Mononuclear cell (primary cell): Measurements from ENCODE around the gene TAB3. TPM values are rescaled to one million over a fixed set of nuclear protein-coding genes. Genes with fewer than 3 reads are reported as not detected.
"Not testable (repeated sequence)": the region's sequence is repeated elsewhere in the genome, so short reads cannot be mapped to it uniquely, and the experiment has no call there.

Source experiments
- H3K27me3 ChIP-seq: 2 replicates; pipeline ENCODE4 v1.6.0; 2011; ENCODE audit warnings: low read length, control low read depth; ENCODE audit not compliant: insufficient read depth
- H3K4me1 ChIP-seq: 2 replicates; pipeline ENCODE4 v1.5.1; 2011; ENCODE audit warnings: mild to moderate bottlenecking, low read length, control low read depth; ENCODE audit not compliant: insufficient read depth
- H3K4me3 ChIP-seq: 2 replicates; pipeline ENCODE4 v1.5.1; 2011; ENCODE audit warnings: mild to moderate bottlenecking, low read length, moderate library complexity
- H3K9me3 ChIP-seq: 2 replicates; pipeline ENCODE4 v1.5.1; 2011; ENCODE audit warnings: low read depth, mild to moderate bottlenecking, control low read depth, low read length
- total RNA-seq: library from RNA; depleted of rRNA; stranded (reverse); fragments of >200 nt; gene quantifications from one replicate; pipeline ENCODE4 v1.2.3, GENCODE V29; 2012

Gene TAB3
- total RNA-seq, 1 donor, result 27.1 TPM

GRCh38 chrX:30816079-30816478 is 73.0 kb downstream of the TAB3 start:
- H3K9me3 ChIP-seq, result no peaks in the 10 kb centered on the region
- no peaks in the 10 kb centered on the region for H3K27me3 ChIP-seq
- H3K4me1 ChIP-seq, result no peaks in the 10 kb centered on the region
- H3K4me3 ChIP-seq, result no peak overlapping the region

- Histone ChIP-seq H3K27me3 (no peaks in the 10 kb centered on the region), H3K4me3 (no peak overlapping the region), H3K9me3 (no peaks in the 10 kb centered on the region), H3K4me1 (no peaks in the 10 kb centered on the region)
Observed at GRCh38 chrX:30814978-30815377, 74.1 kb downstream of the TAB3 start.

- H3K4me1 ChIP-seq, result no peaks in the 10 kb centered on the region
- no peaks in the 10 kb centered on the region for H3K9me3 ChIP-seq
- no peaks in the 10 kb centered on the region for H3K27me3 ChIP-seq
- H3K4me3 ChIP-seq, result no peak overlapping the region
Observed at GRCh38 chrX:30812326-30812725, 76.7 kb downstream of the TAB3 start.

- Histone ChIP-seq H3K4me3 (no peak overlapping the region), H3K4me1 (no peaks in the 10 kb centered on the region), H3K9me3 (no peaks in the 10 kb centered on the region), H3K27me3 (no peaks in the 10 kb centered on the region)
Observed at GRCh38 chrX:30806187-30806728, 82.8 kb downstream of the TAB3 start.

- H3K27me3 ChIP-seq, result no peaks in the 10 kb centered on the region
- H3K9me3 ChIP-seq, result no peaks in the 10 kb centered on the region
- no peak overlapping the region for H3K4me3 ChIP-seq
- no peaks in the 10 kb centered on the region for H3K4me1 ChIP-seq
Observed at GRCh38 chrX:30804462-30804861, 84.6 kb downstream of the TAB3 start.

GRCh38 chrX:30800901-30801300 is 88.2 kb downstream of the TAB3 start:
- Histone ChIP-seq H3K9me3 (no peaks in the 10 kb centered on the region), H3K4me3 (no peak overlapping the region), H3K4me1 (no peaks in the 10 kb centered on the region), H3K27me3 (no peaks in the 10 kb centered on the region)

- no peaks in the 10 kb centered on the region for H3K9me3 ChIP-seq
- H3K4me1 ChIP-seq, result no peaks in the 10 kb centered on the region
- no peaks in the 10 kb centered on the region for H3K27me3 ChIP-seq
- no peak overlapping the region for H3K4me3 ChIP-seq
Observed at GRCh38 chrX:30799327-30799726, 89.7 kb downstream of the TAB3 start.

- no peaks in the 10 kb centered on the region for H3K27me3 ChIP-seq
- H3K9me3 ChIP-seq, result no peaks in the 10 kb centered on the region
- no peak overlapping the region for H3K4me3 ChIP-seq
- H3K4me1 ChIP-seq, result no peaks in the 10 kb centered on the region
Observed at GRCh38 chrX:30798810-30799209, 90.2 kb downstream of the TAB3 start.

GRCh38 chrX:30797301-30797700 is 91.8 kb downstream of the TAB3 start:
- H3K4me1 ChIP-seq, H3K4me3 ChIP-seq, H3K27me3 ChIP-seq, H3K9me3 ChIP-seq: not testable (repeated sequence)

- H3K4me3 ChIP-seq, result no peak overlapping the region
- H3K9me3 ChIP-seq, result no peaks in the 10 kb centered on the region
- H3K27me3 ChIP-seq, result no peaks in the 10 kb centered on the region
- no peaks in the 10 kb centered on the region for H3K4me1 ChIP-seq
Observed at GRCh38 chrX:30795981-30796958, 92.8 kb downstream of the TAB3 start.

- no peaks in the 10 kb centered on the region for H3K27me3 ChIP-seq
- no peaks in the 10 kb centered on the region for H3K4me1 ChIP-seq
Observed at GRCh38 chrX:30794497-30794896, 94.6 kb downstream of the TAB3 start.

GRCh38 chrX:30793767-30794103 is 95.3 kb downstream of the TAB3 start:
- Histone ChIP-seq H3K4me3 (no peak overlapping the region), H3K4me1 (no peaks in the 10 kb centered on the region), H3K9me3 (no peaks in the 10 kb centered on the region), H3K27me3 (no peaks in the 10 kb centered on the region)

More at GRCh38 chrX:30794497-30794896, 94.6 kb downstream of the TAB3 start:
- Histone ChIP-seq H3K9me3 (no peaks in the 10 kb centered on the region), H3K4me3 (no peak overlapping the region)

GRCh38 chrX:30793075-30793766 is 95.8 kb downstream of the TAB3 start:
- Histone ChIP-seq H3K9me3 (no peaks in the 10 kb centered on the region), H3K4me1 (no peaks in the 10 kb centered on the region), H3K4me3 (no peak overlapping the region), H3K27me3 (no peaks in the 10 kb centered on the region)

- Histone ChIP-seq H3K9me3 (no peaks in the 10 kb centered on the region), H3K4me3 (no peak overlapping the region), H3K27me3 (no peaks in the 10 kb centered on the region), H3K4me1 (no peaks in the 10 kb centered on the region)
Observed at GRCh38 chrX:30791296-30792278, 97.5 kb downstream of the TAB3 start.
